WI38 (cell line): ENCODE results near the gene GPR39.

ENCODE experiments used
- H3K4me3 ChIP-seq: 2 replicates; pipeline ENCODE4 v1.5.1; 2011; ENCODE audit warnings: low read depth, mild to moderate bottlenecking, control low read depth, low read length
- TF ChIP-seq, protein P1 (sequence below): IDR thresholded peaks from 2 replicates; pipeline ENCODE4 v1.5.1; 2012; ENCODE audit warnings: low read depth, mild to moderate bottlenecking, control low read depth, low read length

GPR39 gene

DNA sequence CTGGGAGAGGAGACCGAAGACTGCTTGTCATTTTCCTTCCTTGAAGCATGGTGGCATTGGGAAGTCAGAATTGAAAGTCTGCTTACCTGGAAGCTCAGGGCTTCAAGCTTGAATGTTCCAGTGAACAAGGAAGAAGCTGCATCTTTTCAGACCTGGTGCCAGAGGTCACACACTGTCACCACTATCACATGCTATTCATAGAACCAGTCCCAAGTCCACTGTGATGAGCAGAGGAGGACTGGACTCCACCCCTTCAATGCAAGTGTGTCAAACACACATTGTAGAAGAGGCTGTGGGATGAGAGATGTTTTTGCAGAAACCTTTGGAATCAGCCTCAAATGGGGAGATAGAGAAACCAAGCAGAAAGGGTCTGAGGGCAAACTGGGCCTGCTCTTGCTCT, 172.0 kb downstream of the GPR39 start:
- TF ChIP-seq, protein P1, sequence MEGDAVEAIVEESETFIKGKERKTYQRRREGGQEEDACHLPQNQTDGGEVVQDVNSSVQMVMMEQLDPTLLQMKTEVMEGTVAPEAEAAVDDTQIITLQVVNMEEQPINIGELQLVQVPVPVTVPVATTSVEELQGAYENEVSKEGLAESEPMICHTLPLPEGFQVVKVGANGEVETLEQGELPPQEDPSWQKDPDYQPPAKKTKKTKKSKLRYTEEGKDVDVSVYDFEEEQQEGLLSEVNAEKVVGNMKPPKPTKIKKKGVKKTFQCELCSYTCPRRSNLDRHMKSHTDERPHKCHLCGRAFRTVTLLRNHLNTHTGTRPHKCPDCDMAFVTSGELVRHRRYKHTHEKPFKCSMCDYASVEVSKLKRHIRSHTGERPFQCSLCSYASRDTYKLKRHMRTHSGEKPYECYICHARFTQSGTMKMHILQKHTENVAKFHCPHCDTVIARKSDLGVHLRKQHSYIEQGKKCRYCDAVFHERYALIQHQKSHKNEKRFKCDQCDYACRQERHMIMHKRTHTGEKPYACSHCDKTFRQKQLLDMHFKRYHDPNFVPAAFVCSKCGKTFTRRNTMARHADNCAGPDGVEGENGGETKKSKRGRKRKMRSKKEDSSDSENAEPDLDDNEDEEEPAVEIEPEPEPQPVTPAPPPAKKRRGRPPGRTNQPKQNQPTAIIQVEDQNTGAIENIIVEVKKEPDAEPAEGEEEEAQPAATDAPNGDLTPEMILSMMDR = no peak
- no peak overlapping the region for H3K4me3 ChIP-seq

GRCh38 chr2:132589111-132589830, 172.7 kb downstream of the GPR39 start:
- H3K4me3 ChIP-seq = no peak overlapping the region
- TF ChIP-seq, protein P1 = no peak

- no peak overlapping the region for H3K4me3 ChIP-seq
- TF ChIP-seq, protein P1 = no peak
Observed at GRCh38 chr2:132589966-132590365, 173.4 kb downstream of the GPR39 start.

- H3K4me3 ChIP-seq = no peak overlapping the region
- TF ChIP-seq, protein P1 = no peak
Observed at GRCh38 chr2:132593171-132593570, 176.6 kb downstream of the GPR39 start.

- TF ChIP-seq, protein P1 = no peak
- no peak overlapping the region for H3K4me3 ChIP-seq
Observed at GRCh38 chr2:132595186-132595585, 178.6 kb downstream of the GPR39 start.

DNA sequence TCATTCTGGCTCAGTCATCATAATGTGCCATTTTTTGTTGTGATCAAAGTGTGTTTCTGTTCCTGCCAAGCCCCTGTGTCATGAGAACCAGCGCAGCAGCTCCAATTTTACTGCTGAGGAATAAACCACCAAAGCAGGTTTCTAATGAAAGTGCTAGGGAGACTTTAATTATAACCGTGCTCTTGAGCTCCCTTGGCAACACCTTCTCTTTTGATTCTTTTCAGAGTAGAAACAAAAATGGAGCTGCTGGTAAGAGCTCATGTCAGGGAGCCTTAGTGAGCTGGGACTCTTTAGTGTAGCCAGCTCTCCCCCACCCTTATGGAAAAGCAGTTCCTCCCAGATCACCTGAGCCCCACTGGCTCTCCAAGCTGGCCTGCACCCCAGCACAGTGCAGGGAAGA, 179.1 kb downstream of the GPR39 start:
- TF ChIP-seq, protein P1 = no peak
- H3K4me3 ChIP-seq = no peak overlapping the region

DNA sequence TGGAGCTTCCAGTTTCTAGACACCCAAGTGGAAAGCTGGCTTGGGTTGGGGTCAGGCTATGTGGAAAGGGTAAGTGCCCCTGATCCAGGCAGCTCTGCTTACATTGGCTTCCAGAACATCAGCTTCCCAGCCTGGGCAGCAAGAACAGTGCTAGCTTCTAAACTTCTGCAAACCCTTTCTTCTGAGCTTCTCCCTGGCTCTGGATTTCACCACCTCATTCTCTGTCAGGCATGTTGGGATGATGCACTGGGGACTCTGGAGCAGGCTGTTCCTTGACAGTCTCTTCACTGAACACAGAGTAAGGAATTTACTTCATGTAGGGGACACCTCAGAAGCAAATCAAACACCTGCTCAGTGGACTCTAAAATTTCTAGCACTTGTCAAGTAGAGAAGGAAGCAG, 180.6 kb downstream of the GPR39 start:
- H3K4me3 ChIP-seq = no peak overlapping the region
- TF ChIP-seq, protein P1 = no peak
